Choroid plexus epithelial cell (primary cell): ENCODE measurements around the gene KLHDC4.

ENCODE experiments used
- DNase-seq: peaks from one replicate; pipeline ENCODE4 v3.0.0-alpha.2; 2010; ENCODE audit warnings: low read depth
- H3K4me3 ChIP-seq: 2 replicates; pipeline ENCODE4 v1.5.1; 2011; ENCODE audit warnings: low read depth, mild to moderate bottlenecking, control low read depth, low read length, moderate library complexity
- CTCF ChIP-seq: conservative IDR thresholded peaks from 2 replicates; pipeline ENCODE4 v1.5.1; 2011; ENCODE audit warnings: low read depth, mild to moderate bottlenecking, control low read depth, inconsistent platforms, low read length, moderate library complexity

KLHDC4 gene

GRCh38 chr16:87671221-87671620, 94.6 kb downstream of the KLHDC4 start:
- no peak overlapping the region for H3K4me3 ChIP-seq
- no peak for TF ChIP-seq CTCF
- DNase-seq: no peak

- TF ChIP-seq CTCF: no peak
- no peak overlapping the region for H3K4me3 ChIP-seq
- no peak for DNase-seq
Observed at GRCh38 chr16:87669672-87670071, 96.1 kb downstream of the KLHDC4 start.

GRCh38 chr16:87667946-87668345, 97.8 kb downstream of the KLHDC4 start:
- DNase-seq: no peak
- H3K4me3 ChIP-seq: no peak overlapping the region
- TF ChIP-seq CTCF: no peak

- no peak overlapping the region for H3K4me3 ChIP-seq
- no peak for TF ChIP-seq CTCF
- DNase-seq: no peak
Observed at GRCh38 chr16:87667443-87667842, 98.3 kb downstream of the KLHDC4 start.

- no peak for DNase-seq
- no peak for TF ChIP-seq CTCF
- H3K4me3 ChIP-seq: no peak overlapping the region
Observed at GRCh38 chr16:87666919-87667318, 98.9 kb downstream of the KLHDC4 start.

GRCh38 chr16:87665193-87665592, 100.6 kb downstream of the KLHDC4 start:
- no peak for TF ChIP-seq CTCF
- no peak overlapping the region for H3K4me3 ChIP-seq
- DNase-seq: no peak

GRCh38 chr16:87664792-87665191, 101.0 kb downstream of the KLHDC4 start:
- TF ChIP-seq CTCF: no peak
- no peak for DNase-seq
- H3K4me3 ChIP-seq: no peak overlapping the region
